Ammon's horn (tissue), 1 donor: ENCODE results near the gene NIPSNAP2.
"Not testable (repeated sequence)": the region's sequence is repeated elsewhere in the genome, so short reads cannot be mapped to it uniquely, and the experiment has no call there.

Experiments used
- DNase-seq: peaks from one replicate; pipeline ENCODE4 v3.0.0-alpha.2; 2016; ENCODE audit warnings: low spot score

The NIPSNAP2 gene

GRCh38 chr7:55975988-55976633, 11.7 kb downstream of the NIPSNAP2 start:
- no peak for DNase-seq

- peak; percentile 41 for DNase-seq
Observed at GRCh38 chr7:55977831-55978230, 13.4 kb downstream of the NIPSNAP2 start.

- no peak for DNase-seq
Observed at GRCh38 chr7:55980266-55980665, 15.9 kb downstream of the NIPSNAP2 start.

- DNase-seq: no peak
Observed at GRCh38 chr7:55983537-55983936, 19.2 kb downstream of the NIPSNAP2 start.

GRCh38 chr7:55992346-55992745, 28.0 kb downstream of the NIPSNAP2 start:
- no peak for DNase-seq

- no peak for DNase-seq
Observed at GRCh38 chr7:55996856-55997500, 32.6 kb downstream of the NIPSNAP2 start.

GRCh38 chr7:56003749-56004148, 39.4 kb downstream of the NIPSNAP2 start:
- DNase-seq: no peak

- no peak for DNase-seq
Observed at GRCh38 chr7:56007167-56007652, 42.8 kb downstream of the NIPSNAP2 start.

- DNase-seq: peak; percentile 72
Observed at GRCh38 chr7:56007891-56008290, 43.5 kb downstream of the NIPSNAP2 start.

- peak; percentile 82 for DNase-seq
Observed at GRCh38 chr7:56009695-56010094, 45.3 kb downstream of the NIPSNAP2 start.

- not testable (repeated sequence) for DNase-seq
Observed at GRCh38 chr7:56017015-56017414, 52.6 kb downstream of the NIPSNAP2 start.

GRCh38 chr7:56019501-56019900, 55.1 kb downstream of the NIPSNAP2 start:
- DNase-seq: no peak

GRCh38 chr7:56023500-56023899, 59.1 kb downstream of the NIPSNAP2 start:
- no peak for DNase-seq

- no peak for DNase-seq
Observed at GRCh38 chr7:56026538-56026937, 62.2 kb downstream of the NIPSNAP2 start.

GRCh38 chr7:56028942-56029630, 64.7 kb downstream of the NIPSNAP2 start:
- no peak for DNase-seq

GRCh38 chr7:56030340-56030739, 66.0 kb downstream of the NIPSNAP2 start:
- DNase-seq: no peak

- not testable (repeated sequence) for DNase-seq
Observed at GRCh38 chr7:56031556-56031955, 67.2 kb downstream of the NIPSNAP2 start.

- not testable (repeated sequence) for DNase-seq
Observed at GRCh38 chr7:56032578-56032977, 68.2 kb downstream of the NIPSNAP2 start.

- peak; percentile 73 for DNase-seq
Observed at GRCh38 chr7:56033671-56034432, 69.5 kb downstream of the NIPSNAP2 start.

GRCh38 chr7:56040730-56041129, 76.3 kb downstream of the NIPSNAP2 start:
- no peak for DNase-seq

- DNase-seq: not testable (repeated sequence)
Observed at GRCh38 chr7:56045758-56046157, 81.4 kb downstream of the NIPSNAP2 start.
